ENCODE data around the gene C12orf42. TPM values are rescaled to one million over a fixed set of nuclear protein-coding genes. Genes with fewer than 3 reads are reported as not detected.

C12orf42 gene
- total and polyA plus RNA-seq, 2 experiments from 2014 or later: not detected

DNA sequence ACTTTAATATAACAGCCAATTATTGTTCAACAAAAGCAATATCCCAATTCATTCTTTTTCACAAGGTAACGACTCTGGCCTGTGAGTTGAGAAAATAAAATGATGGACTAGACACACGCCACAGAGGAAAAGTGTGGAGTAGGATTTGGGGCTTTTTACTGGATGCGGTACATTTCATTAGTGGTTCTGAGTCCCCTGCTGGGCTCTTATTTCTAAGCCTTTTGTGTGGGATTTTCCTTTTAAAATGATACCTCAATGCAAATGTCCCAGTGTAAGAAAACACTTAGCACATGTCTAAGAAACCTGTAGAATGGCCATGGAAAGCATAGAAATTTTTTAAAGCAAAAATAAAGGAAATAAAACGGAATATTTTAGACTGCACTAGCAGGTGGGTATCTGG, 73.4 kb downstream of the C12orf42 start:
- TF ChIP-seq, protein P1, sequence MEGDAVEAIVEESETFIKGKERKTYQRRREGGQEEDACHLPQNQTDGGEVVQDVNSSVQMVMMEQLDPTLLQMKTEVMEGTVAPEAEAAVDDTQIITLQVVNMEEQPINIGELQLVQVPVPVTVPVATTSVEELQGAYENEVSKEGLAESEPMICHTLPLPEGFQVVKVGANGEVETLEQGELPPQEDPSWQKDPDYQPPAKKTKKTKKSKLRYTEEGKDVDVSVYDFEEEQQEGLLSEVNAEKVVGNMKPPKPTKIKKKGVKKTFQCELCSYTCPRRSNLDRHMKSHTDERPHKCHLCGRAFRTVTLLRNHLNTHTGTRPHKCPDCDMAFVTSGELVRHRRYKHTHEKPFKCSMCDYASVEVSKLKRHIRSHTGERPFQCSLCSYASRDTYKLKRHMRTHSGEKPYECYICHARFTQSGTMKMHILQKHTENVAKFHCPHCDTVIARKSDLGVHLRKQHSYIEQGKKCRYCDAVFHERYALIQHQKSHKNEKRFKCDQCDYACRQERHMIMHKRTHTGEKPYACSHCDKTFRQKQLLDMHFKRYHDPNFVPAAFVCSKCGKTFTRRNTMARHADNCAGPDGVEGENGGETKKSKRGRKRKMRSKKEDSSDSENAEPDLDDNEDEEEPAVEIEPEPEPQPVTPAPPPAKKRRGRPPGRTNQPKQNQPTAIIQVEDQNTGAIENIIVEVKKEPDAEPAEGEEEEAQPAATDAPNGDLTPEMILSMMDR (IDR thresholded peaks at IDR 0.05; ENCODE audit: low read depth, low read length): no peak
- Histone ChIP-seq H3K4me3 (no peak overlapping the region), H3K36me3 (no peaks in the 10 kb centered on the region), H3K4me1 (ENCODE audit: low read depth) (no peaks in the 10 kb centered on the region), H3K27ac (no peak overlapping the region), H3K27me3 (no peaks in the 10 kb centered on the region), H3K9me3 (ENCODE audit: low read depth) (no peaks in the 10 kb centered on the region)
- DNase-seq (ENCODE audit: low read depth in 1 of 2, low spot score in 1 of 2): no peak

DNA sequence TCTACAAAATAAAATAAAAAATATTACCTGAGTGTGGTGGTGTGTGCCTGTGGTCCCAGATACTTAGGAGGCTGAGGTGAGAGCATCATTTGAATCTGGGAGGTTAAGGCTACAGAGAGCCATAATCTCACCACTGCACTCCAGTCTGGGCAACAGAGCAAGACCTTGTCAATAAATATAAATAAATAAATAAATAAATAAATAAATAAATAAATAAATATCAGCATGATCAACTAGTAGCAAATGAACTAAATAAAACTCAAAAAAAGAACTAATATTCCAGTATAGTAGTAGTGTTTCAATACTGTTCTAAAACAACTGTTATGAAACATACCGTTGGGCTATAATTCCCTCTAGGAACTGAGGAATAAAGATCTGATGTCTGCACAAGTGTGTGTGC, 74.4 kb downstream of the C12orf42 start:
- Histone ChIP-seq H3K9me3 (ENCODE audit: low read depth) (no peaks in the 10 kb centered on the region), H3K27ac (no peak overlapping the region), H3K27me3 (no peaks in the 10 kb centered on the region), H3K36me3 (no peaks in the 10 kb centered on the region), H3K4me1 (ENCODE audit: low read depth) (no peaks in the 10 kb centered on the region), H3K4me3 (no peak overlapping the region)
- TF ChIP-seq, protein P1 (IDR thresholded peaks at IDR 0.05; ENCODE audit: low read depth, low read length): no peak
- no peak for DNase-seq (ENCODE audit: low read depth in 1 of 2, low spot score in 1 of 2)

DNA sequence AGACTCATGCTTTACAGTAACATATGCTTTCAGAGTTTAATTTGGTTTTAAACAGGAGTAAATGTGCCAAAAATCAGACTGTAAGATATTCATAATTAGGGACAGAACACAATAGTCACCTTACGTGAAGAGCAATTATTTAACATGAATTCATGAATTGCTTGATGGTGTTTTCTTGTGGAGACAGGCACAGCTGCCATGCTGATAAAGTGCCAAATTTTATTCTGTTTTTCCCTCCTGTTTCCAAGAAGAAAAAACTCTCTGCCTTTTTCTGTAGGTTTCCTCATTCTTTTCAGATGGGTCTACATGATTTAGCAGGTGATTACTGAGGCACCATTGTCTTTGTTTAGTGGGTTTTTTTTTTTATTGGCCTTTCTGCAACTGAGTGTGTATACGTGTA, 80.1 kb downstream of the C12orf42 start:
- no peaks in the 10 kb centered on the region for H3K4me1 ChIP-seq (ENCODE audit: low read depth)
- TF ChIP-seq, protein P1 (IDR thresholded peaks at IDR 0.05; ENCODE audit: low read depth, low read length): no peak
- H3K27me3 ChIP-seq: no peaks in the 10 kb centered on the region
- H3K9me3 ChIP-seq (ENCODE audit: low read depth): no peaks in the 10 kb centered on the region
- no peak overlapping the region for H3K4me3 ChIP-seq
- no peak for DNase-seq (ENCODE audit: low read depth in 1 of 2, low spot score in 1 of 2)
- H3K36me3 ChIP-seq: no peaks in the 10 kb centered on the region
- no peak overlapping the region for H3K27ac ChIP-seq

DNA sequence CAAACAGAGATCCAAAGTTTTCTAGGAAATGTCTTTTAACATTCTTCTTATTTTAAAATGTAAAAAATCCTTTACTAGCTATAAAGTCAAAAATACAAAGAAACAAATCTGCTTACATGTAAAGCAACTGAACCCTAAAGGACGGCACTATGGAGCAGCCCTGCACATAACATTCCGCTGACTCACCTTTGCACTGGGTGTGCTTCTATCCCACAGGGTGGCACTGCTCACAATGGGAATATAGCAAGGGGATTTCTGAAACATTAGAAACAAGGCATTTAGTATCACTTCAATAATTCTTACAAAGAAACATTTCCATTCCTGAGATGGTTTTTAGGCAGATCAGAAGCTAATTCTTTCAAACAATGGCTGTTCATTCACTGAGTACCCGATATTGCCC, 94.3 kb downstream of the C12orf42 start:
- Histone ChIP-seq H3K4me3 (no peak overlapping the region), H3K4me1 (ENCODE audit: low read depth) (no peaks in the 10 kb centered on the region), H3K36me3 (no peaks in the 10 kb centered on the region), H3K27me3 (no peaks in the 10 kb centered on the region), H3K27ac (no peak overlapping the region), H3K9me3 (ENCODE audit: low read depth) (no peaks in the 10 kb centered on the region)
- TF ChIP-seq, protein P1 (IDR thresholded peaks at IDR 0.05; ENCODE audit: low read depth, low read length): no peak
- peak in 1 of 2 donors; percentile 20 for DNase-seq (ENCODE audit: low read depth in 1 of 2, low spot score in 1 of 2)

DNA sequence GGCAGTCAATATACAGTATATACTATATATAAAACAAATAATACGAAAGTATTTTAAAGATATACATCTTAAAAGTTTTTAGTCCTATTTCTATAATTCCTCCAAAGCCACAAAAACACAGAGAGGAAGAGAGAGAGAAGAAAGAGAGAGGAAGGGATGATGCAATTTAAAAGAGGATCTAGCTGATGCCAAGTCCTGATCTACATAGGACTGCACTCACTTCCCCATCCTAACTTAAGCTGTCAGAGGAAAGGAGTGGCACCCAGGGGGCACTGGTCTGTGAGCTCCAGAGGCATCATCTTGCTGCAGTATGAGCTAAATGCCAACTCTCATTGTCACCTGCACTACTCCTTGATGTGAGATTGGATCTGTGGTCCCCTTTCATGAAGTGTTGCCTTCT, 95.8 kb downstream of the C12orf42 start:
- Histone ChIP-seq H3K27ac (no peak overlapping the region), H3K4me3 (no peak overlapping the region), H3K27me3 (no peaks in the 10 kb centered on the region), H3K36me3 (no peaks in the 10 kb centered on the region), H3K9me3 (ENCODE audit: low read depth) (no peaks in the 10 kb centered on the region), H3K4me1 (ENCODE audit: low read depth) (no peaks in the 10 kb centered on the region)
- TF ChIP-seq, protein P1 (IDR thresholded peaks at IDR 0.05; ENCODE audit: low read depth, low read length): no peak
- no peak for DNase-seq (ENCODE audit: low read depth in 1 of 2, low spot score in 1 of 2)

DNA sequence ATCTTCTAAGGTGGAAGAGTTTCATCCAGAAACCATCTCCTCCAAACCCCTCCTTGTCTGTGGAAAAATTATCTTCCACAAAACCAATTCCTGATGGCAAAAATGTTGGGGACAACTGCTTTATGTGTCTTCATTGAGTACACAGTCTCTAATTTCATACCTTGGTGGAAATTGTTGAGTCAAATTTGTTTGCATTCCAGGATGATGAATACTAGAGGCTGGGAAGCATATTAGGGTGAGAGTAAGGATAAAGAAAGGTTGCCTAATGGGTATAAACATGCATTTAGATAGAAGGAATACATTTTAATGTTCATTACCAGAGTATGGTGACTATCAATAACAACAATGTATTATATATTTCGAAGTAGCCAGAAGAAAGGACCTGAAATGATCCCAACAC, 98.2 kb downstream of the C12orf42 start:
- Histone ChIP-seq H3K9me3 (ENCODE audit: low read depth) (no peaks in the 10 kb centered on the region), H3K4me3 (no peak overlapping the region), H3K36me3 (no peaks in the 10 kb centered on the region), H3K27me3 (no peaks in the 10 kb centered on the region), H3K4me1 (ENCODE audit: low read depth) (no peaks in the 10 kb centered on the region), H3K27ac (no peak overlapping the region)
- TF ChIP-seq, protein P1 (IDR thresholded peaks at IDR 0.05; ENCODE audit: low read depth, low read length): no peak
- no peak for DNase-seq (ENCODE audit: low read depth in 1 of 2, low spot score in 1 of 2)

All from cardiac muscle cell (in vitro differentiated cells and primary cell).